GM23338 (cell line): ENCODE results near the gene GOLGA1. TPM values are rescaled to one million over a fixed set of nuclear protein-coding genes. Genes with fewer than 3 reads are reported as not detected.

ENCODE experiments used
- ATAC-seq: fragments of 200-7000 bp; cut with Tn5 transposase; 3 replicates; pipeline ENCODE4 v1.9.1; 2020
- DNase-seq: peaks from one replicate; pipeline ENCODE4 v3.0.0-alpha.2; 2015; ENCODE audit warnings: low spot score
- H2AFZ ChIP-seq: fragments of 200-600 bp; sonication (generic); 2 replicates; pipeline ENCODE4 v1.8.0; 2016; ENCODE audit warnings: antibody characterized with exemption, mild to moderate bottlenecking, moderate library complexity
- H3F3A ChIP-seq: fragments of 200-600 bp; sonication (generic); replicated peaks from 2 replicates; pipeline ENCODE4 v1.8.0; 2017; ENCODE audit warnings: antibody characterized with exemption, mixed run types, low read depth
- H3K27ac ChIP-seq: fragments of 200-600 bp; sonication (generic); 2 replicates; pipeline ENCODE4 v1.6.1; 2016; ENCODE audit warnings: low read depth
- H3K27me3 ChIP-seq: fragments of 200-600 bp; sonication (generic); 2 replicates; pipeline ENCODE4 v1.8.0; 2016; ENCODE audit warnings: mild to moderate bottlenecking, mixed run types, moderate library complexity; ENCODE audit not compliant: insufficient read depth
- H3K36me3 ChIP-seq: fragments of 200-600 bp; sonication (generic); 2 replicates; pipeline ENCODE4 v1.8.0; 2016; ENCODE audit warnings: mild to moderate bottlenecking; ENCODE audit not compliant: insufficient read depth
- H3K4me1 ChIP-seq: fragments of 200-600 bp; sonication (generic); 2 replicates; pipeline ENCODE4 v1.8.0; 2016; ENCODE audit warnings: mild to moderate bottlenecking, moderate library complexity; ENCODE audit not compliant: insufficient read depth
- H3K4me2 ChIP-seq: fragments of 200-600 bp; sonication (generic); 2 replicates; pipeline ENCODE4 v1.7.1; 2017; ENCODE audit warnings: mixed run types
- H3K4me3 ChIP-seq: fragments of 200-600 bp; sonication (generic); 2 replicates; pipeline ENCODE4 v1.6.1; 2016; ENCODE audit warnings: mixed run types
- H3K79me2 ChIP-seq: fragments of 200-600 bp; sonication (generic); replicated peaks from 2 replicates; pipeline ENCODE4 v1.8.0; 2017; ENCODE audit warnings: mild to moderate bottlenecking; ENCODE audit not compliant: insufficient read depth
- H3K9me2 ChIP-seq: fragments of 200-600 bp; sonication (generic); 2 replicates; pipeline ENCODE4 v1.8.0; 2017; ENCODE audit not compliant: insufficient read depth
- H4K20me1 ChIP-seq: fragments of 200-600 bp; sonication (generic); replicated peaks from 2 replicates; pipeline ENCODE4 v1.8.0; 2017; ENCODE audit warnings: mild to moderate bottlenecking; ENCODE audit not compliant: insufficient read depth
- H3K27ac Mint-ChIP-seq: 2 replicates; pipeline ENCODE4 v1.8.0; 2020; ENCODE audit warnings: inconsistent platforms, mild to moderate bottlenecking, moderate library complexity, mixed read lengths
- H3K27me3 Mint-ChIP-seq: 3 replicates; pipeline ENCODE4 v1.8.0; 2022; ENCODE audit warnings: low read depth, mild to moderate bottlenecking, moderate library complexity, mixed read lengths, inconsistent platforms; ENCODE audit not compliant: insufficient read depth, poor library complexity
- H3K36me3 Mint-ChIP-seq: 3 replicates; pipeline ENCODE4 v1.8.0; 2021; ENCODE audit warnings: low read depth, mild to moderate bottlenecking, inconsistent platforms, moderate library complexity, mixed read lengths
- H3K4me1 Mint-ChIP-seq: 3 replicates; pipeline ENCODE4 v1.8.0; 2020; ENCODE audit warnings: mild to moderate bottlenecking, inconsistent platforms, mixed read lengths
- H3K4me3 Mint-ChIP-seq: 3 replicates; pipeline ENCODE4 v1.8.0; 2021; ENCODE audit warnings: moderate library complexity, mild to moderate bottlenecking, inconsistent platforms, mixed read lengths
- H3K9me3 Mint-ChIP-seq: 3 replicates; pipeline ENCODE4 v1.8.0; 2020; ENCODE audit warnings: moderate library complexity, mild to moderate bottlenecking, inconsistent platforms, mixed read lengths
- EZH2 ChIP-seq: fragments of 200-600 bp; sonication (generic); IDR thresholded peaks from one replicate; pipeline ENCODE4 v1.8.0; 2017; ENCODE audit warnings: antibody characterized with exemption, mild to moderate bottlenecking, low read depth; ENCODE audit not compliant: unreplicated experiment
- EZH2phosphoT487 ChIP-seq: fragments of 200-600 bp; sonication (generic); IDR thresholded peaks from one replicate; pipeline ENCODE4 v1.8.1; 2018; ENCODE audit warnings: antibody characterized with exemption; ENCODE audit not compliant: unreplicated experiment
- JUNB ChIP-seq: IDR thresholded peaks from one replicate; pipeline ENCODE4 v1.6.1; 2016; ENCODE audit warnings: antibody characterized with exemption; ENCODE audit not compliant: unreplicated experiment
- NANOG ChIP-seq: IDR thresholded peaks from 2 replicates; pipeline ENCODE4 v1.6.1; 2016; ENCODE audit warnings: antibody characterized with exemption, borderline replicate concordance
- POLR2AphosphoS5 ChIP-seq: IDR thresholded peaks from 2 replicates; pipeline ENCODE4 v1.6.1; 2016; ENCODE audit warnings: antibody characterized with exemption, low read depth
- STAT1 ChIP-seq: IDR thresholded peaks from one replicate; pipeline ENCODE4 v1.6.1; 2016; ENCODE audit warnings: antibody characterized with exemption; ENCODE audit not compliant: unreplicated experiment
- ZNF331 ChIP-seq: fragments of 250-450 bp; sonication (Bioruptor Pico); IDR thresholded peaks from 2 replicates; pipeline ENCODE4 v1.5.0; 2020; ENCODE audit warnings: low read depth, mild to moderate bottlenecking, moderate library complexity
- polyA plus RNA-seq: library from polyadenylated mRNA; unstranded; fragments of >200 nt; fragmentation: Nextera tagmentation; extraction: Ambion mirVana; gene quantifications from 2 replicates; pipeline ENCODE4 v1.2.1, GENCODE V29; 2016
- total RNA-seq: library from RNA; depleted of rRNA; stranded (reverse); fragments of >200 nt; shearing (Covaris generic); gene quantifications from 2 replicates; pipeline ENCODE4 v1.2.3, GENCODE V29; 2014
- TF ChIP-seq, protein P1 (sequence below): fragments of 250-450 bp; sonication (Bioruptor Pico); IDR thresholded peaks from 2 replicates; pipeline ENCODE4 v1.5.0; 2020; ENCODE audit warnings: mild to moderate bottlenecking, moderate library complexity
- TF ChIP-seq, protein P2 (sequence below), 2 experiments: fragments of 200-600 bp in 1 of 2; sonication (generic) in 1 of 2; conservative IDR thresholded peaks; 2 replicates each; pipeline versions ENCODE4 v1.5.1 to v1.6.1; 2016 to 2017; ENCODE audit warnings: antibody characterized with exemption in 2 of 2, low read depth in 2 of 2, mild to moderate bottlenecking in 2 of 2, moderate library complexity in 1 of 2
- TF ChIP-seq, protein P3 (sequence below): IDR thresholded peaks from 2 replicates; pipeline ENCODE4 v1.6.1; 2016; ENCODE audit warnings: antibody characterized with exemption

GOLGA1 gene
- total and polyA plus RNA-seq, 2 experiments from 2014 or later, result 6.1 to 8.0 TPM

DNA sequence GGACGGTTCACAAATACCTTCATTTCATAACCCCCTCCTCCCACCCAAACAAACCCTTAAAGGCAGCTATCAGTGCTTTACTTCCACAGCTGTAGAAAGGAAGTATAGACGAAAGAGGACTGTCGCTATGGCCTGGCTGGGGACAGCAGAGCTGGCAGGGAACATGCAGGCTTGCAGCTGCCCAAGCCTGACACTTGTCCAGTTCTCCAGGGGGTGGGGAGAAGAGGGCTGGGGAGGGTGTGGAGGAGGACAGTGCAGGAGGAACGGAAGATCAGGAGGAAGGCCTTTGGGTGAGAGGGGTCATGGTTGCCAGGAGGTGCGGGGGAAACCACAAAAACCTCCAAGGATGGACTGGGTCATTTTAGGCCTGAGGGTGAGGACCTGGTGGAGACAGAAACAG, 53.1 kb downstream of the GOLGA1 start (continued):
- TF ChIP-seq, protein P1, sequence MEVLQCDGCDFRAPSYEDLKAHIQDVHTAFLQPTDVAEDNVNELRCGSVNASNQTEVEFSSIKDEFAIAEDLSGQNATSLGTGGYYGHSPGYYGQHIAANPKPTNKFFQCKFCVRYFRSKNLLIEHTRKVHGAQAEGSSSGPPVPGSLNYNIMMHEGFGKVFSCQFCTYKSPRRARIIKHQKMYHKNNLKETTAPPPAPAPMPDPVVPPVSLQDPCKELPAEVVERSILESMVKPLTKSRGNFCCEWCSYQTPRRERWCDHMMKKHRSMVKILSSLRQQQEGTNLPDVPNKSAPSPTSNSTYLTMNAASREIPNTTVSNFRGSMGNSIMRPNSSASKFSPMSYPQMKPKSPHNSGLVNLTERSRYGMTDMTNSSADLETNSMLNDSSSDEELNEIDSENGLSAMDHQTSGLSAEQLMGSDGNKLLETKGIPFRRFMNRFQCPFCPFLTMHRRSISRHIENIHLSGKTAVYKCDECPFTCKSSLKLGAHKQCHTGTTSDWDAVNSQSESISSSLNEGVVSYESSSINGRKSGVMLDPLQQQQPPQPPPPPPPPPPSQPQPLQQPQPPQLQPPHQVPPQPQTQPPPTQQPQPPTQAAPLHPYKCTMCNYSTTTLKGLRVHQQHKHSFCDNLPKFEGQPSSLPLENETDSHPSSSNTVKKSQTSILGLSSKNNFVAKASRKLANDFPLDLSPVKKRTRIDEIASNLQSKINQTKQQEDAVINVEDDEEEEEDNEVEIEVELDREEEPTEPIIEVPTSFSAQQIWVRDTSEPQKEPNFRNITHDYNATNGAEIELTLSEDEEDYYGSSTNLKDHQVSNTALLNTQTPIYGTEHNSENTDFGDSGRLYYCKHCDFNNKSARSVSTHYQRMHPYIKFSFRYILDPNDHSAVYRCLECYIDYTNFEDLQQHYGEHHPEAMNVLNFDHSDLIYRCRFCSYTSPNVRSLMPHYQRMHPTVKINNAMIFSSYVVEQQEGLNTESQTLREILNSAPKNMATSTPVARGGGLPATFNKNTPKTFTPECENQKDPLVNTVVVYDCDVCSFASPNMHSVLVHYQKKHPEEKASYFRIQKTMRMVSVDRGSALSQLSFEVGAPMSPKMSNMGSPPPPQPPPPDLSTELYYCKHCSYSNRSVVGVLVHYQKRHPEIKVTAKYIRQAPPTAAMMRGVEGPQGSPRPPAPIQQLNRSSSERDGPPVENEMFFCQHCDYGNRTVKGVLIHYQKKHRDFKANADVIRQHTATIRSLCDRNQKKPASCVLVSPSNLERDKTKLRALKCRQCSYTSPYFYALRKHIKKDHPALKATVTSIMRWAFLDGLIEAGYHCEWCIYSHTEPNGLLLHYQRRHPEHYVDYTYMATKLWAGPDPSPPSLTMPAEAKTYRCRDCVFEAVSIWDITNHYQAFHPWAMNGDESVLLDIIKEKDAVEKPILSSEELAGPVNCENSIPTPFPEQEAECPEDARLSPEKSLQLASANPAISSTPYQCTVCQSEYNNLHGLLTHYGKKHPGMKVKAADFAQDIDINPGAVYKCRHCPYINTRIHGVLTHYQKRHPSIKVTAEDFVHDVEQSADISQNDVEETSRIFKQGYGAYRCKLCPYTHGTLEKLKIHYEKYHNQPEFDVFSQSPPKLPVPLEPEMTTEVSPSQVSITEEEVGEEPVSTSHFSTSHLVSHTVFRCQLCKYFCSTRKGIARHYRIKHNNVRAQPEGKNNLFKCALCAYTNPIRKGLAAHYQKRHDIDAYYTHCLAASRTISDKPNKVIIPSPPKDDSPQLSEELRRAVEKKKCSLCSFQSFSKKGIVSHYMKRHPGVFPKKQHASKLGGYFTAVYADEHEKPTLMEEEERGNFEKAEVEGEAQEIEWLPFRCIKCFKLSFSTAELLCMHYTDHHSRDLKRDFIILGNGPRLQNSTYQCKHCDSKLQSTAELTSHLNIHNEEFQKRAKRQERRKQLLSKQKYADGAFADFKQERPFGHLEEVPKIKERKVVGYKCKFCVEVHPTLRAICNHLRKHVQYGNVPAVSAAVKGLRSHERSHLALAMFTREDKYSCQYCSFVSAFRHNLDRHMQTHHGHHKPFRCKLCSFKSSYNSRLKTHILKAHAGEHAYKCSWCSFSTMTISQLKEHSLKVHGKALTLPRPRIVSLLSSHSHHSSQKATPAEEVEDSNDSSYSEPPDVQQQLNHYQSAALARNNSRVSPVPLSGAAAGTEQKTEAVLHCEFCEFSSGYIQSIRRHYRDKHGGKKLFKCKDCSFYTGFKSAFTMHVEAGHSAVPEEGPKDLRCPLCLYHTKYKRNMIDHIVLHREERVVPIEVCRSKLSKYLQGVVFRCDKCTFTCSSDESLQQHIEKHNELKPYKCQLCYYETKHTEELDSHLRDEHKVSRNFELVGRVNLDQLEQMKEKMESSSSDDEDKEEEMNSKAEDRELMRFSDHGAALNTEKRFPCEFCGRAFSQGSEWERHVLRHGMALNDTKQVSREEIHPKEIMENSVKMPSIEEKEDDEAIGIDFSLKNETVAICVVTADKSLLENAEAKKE (CRISPR knock-in tag), result no peak
- no peak for TF ChIP-seq EZH2
- no peak for TF ChIP-seq JUNB

DNA sequence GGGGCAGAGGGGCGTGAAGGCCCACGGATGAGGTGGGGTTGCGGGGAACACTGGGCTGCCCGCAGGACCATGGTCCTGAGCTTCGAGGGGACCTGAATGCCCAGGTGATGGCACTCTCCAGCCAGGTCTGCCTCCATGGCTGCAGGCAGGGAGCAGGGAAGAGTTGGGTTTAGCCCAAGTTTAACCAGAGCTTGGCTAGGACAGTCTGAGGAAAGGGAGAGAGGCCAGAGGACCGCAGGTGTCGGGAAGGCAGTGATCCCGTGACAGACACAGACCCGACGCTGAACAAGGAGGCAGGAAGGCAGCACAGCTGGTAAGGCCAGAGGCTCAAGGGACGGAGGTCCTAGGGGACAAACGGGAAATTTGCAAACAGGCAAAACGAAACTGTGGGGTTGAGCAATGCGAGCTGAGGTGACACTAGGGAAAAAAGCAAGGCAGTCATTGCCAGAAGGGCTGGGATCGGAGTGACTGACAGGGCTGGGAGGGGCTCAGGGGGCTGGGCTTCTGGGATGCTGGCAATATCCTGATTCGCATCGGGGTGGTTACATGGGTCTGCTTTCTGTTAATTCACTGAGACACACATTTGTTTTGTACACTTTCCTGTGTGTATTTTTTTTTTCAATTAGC, 53.9 kb downstream of the GOLGA1 start:
- no peaks in the 10 kb centered on the region for H3K27me3 ChIP-seq
- peak overlapping the region; percentile 30; the same call in 1 of the 2 replicates for H3K27ac Mint-ChIP-seq

More for the DNA sequence above, 53.9 kb downstream of the GOLGA1 start:
- no peak overlapping the region for H3K4me3 ChIP-seq
- H3K9me2 ChIP-seq, result no peaks in the 10 kb centered on the region
- H3K4me2 ChIP-seq, result no peak overlapping the region
- ATAC-seq, result no peak
- H4K20me1 ChIP-seq, result 0 out of 2 replicates have a peak, but pooled peaks cover 3% of the 10 kb centered on the region
- Mint-ChIP-seq H3K9me3 (no peaks in the 10 kb centered on the region; the same call in 2 of the 3 replicates), H3K36me3 (no peaks in the 10 kb centered on the region; the same call in 2 of the 3 replicates), H3K27me3 (peaks cover 12% of the 10 kb centered on the region), H3K4me1 (peaks cover 26% of the 10 kb centered on the region), H3K4me3 (no peak overlapping the region)
- H3K36me3 ChIP-seq, result no peaks in the 10 kb centered on the region
- peak overlapping the region; percentile 63; the same call in 1 of the 2 replicates for H3K27ac ChIP-seq
- no peak overlapping the region for H2AFZ ChIP-seq
- no peak for DNase-seq
- no peak for TF ChIP-seq NANOG
- TF ChIP-seq, protein P2, sequence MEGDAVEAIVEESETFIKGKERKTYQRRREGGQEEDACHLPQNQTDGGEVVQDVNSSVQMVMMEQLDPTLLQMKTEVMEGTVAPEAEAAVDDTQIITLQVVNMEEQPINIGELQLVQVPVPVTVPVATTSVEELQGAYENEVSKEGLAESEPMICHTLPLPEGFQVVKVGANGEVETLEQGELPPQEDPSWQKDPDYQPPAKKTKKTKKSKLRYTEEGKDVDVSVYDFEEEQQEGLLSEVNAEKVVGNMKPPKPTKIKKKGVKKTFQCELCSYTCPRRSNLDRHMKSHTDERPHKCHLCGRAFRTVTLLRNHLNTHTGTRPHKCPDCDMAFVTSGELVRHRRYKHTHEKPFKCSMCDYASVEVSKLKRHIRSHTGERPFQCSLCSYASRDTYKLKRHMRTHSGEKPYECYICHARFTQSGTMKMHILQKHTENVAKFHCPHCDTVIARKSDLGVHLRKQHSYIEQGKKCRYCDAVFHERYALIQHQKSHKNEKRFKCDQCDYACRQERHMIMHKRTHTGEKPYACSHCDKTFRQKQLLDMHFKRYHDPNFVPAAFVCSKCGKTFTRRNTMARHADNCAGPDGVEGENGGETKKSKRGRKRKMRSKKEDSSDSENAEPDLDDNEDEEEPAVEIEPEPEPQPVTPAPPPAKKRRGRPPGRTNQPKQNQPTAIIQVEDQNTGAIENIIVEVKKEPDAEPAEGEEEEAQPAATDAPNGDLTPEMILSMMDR (conservative IDR thresholded peaks at IDR 0.05; ENCODE audit: low read depth in 2 of 2), result peak in 1 of 2 experiments; percentile 35; a peak in 2 of 4 replicates
- TF ChIP-seq POLR2AphosphoS5, result no peak
- no peak for TF ChIP-seq EZH2
- no peak for TF ChIP-seq EZH2phosphoT487
- TF ChIP-seq STAT1, result no peak
- TF ChIP-seq ZNF331 (CRISPR knock-in tag), result no peak
- TF ChIP-seq, protein P3, sequence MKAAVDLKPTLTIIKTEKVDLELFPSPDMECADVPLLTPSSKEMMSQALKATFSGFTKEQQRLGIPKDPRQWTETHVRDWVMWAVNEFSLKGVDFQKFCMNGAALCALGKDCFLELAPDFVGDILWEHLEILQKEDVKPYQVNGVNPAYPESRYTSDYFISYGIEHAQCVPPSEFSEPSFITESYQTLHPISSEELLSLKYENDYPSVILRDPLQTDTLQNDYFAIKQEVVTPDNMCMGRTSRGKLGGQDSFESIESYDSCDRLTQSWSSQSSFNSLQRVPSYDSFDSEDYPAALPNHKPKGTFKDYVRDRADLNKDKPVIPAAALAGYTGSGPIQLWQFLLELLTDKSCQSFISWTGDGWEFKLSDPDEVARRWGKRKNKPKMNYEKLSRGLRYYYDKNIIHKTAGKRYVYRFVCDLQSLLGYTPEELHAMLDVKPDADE, result no peak
- TF ChIP-seq JUNB, result no peak
- H3F3A ChIP-seq, result 0 out of 2 replicates have a peak, but pooled peaks cover 9% of the 10 kb centered on the region
- H3K4me1 ChIP-seq, result peaks cover 2% of the 10 kb centered on the region; the same call in 1 of the 2 replicates
- no peaks in the 10 kb centered on the region for H3K79me2 ChIP-seq
